ENCODE results near the gene VPS26B.
"Not testable (repeated sequence)": the region's sequence is repeated elsewhere in the genome, so short reads cannot be mapped to it uniquely, and the experiment has no call there.

VPS26B gene

DNA sequence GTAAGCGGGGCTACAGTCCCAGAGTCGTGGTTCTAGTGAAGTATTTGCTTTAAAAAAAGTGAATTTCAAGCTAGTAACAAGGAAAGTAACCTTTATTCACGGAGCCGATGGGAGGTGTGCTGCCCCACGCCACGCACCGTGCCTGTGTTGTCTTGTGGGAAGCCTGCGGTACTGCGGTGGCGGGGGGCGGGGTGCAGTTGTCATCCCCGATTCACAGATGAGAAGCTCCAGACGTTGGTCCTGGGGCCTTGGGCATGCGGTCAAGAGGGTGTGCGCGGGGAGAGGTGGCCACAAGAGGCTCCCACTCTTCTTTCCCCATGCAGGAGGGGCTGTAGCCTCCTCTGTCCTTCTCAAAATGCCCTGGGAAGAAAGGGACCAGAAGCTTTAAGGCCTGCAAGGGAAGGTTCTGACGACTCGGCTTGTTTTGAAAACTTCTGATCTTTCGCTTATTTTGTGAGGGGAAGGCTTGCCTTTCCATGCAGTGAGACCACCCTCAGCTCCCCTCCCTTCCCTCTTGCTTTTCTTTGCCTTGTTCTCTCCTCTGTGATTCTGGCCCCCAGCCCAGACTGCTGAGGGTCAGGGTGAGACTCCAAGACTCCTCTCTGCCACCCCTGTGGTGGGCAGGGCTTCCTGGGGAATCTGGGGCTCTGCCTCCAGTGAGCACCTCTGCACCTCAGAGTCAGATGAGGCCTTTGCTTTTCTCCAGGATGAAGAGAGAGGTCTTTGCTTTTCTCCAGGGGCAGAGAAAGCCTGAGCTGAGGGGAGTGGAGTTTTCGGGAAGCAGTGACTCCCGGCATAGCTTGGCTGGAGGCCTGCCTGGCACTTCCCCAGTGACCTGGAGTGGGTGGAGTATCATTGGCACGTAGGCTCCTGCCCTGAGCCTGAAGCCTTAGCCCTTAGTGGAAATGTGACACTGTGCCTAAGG lies 57.9 kb downstream of the VPS26B start:
- DNase-seq (ENCODE audit: low read depth), result no peak

DNA sequence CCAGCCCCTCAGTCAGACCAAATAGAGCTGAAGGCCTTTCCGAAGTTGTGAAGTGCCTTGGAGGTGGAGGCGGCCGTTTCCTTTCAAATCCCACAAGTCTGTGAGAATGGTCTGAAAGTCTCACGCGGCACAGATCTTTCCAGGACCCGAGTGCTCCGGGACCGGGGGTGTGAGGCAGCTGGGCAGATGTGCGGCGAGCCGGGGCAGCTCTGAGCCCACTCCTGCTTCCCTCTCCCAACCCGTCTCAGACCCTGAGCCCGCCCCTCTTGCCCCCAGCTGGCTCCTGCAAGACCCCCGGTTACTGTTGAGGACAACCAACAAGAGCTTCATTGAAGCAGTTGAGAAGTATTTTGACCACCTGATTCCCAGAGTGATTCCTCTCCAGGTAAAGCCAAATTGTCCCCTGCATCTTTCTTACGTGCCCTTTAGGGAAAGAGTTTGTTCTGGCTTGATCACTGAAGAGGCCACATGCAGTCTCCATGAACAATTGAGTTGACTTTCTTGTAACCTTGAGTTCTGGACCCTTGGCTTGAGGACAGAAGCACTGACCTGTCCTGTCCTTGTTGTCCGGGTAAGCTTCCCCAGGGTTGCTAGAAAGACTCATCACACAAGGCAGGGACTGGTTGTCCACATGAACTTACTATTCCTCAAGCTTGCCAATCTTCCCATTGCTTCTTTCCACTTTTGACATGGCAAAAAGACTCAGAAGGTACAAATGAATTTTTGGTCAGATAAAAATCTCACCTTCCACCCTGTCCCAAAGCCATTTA lies 59.2 kb downstream of the VPS26B start:
- DNase-seq (ENCODE audit: low read depth), result no peak

DNA sequence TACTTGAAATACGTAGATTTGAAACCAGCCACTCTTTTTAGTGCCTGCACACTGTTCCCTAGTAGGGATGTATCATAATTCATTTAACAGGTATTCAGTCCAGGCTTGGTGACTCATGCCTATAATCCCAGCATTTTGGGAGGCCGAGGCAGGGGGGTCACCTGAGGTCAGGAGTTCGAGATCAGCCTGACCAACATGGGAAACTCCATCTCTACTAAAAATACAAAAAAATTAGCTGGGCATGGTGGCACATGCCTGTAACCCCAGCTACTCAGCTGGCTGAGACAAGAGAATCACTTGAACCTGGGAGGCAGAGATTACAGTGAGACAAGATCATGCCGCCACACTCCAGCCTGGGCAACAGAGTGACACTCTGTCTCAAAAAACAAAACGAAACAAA lies 59.9 kb downstream of the VPS26B start:
- DNase-seq (ENCODE audit: low read depth), result not testable (repeated sequence)

DNA sequence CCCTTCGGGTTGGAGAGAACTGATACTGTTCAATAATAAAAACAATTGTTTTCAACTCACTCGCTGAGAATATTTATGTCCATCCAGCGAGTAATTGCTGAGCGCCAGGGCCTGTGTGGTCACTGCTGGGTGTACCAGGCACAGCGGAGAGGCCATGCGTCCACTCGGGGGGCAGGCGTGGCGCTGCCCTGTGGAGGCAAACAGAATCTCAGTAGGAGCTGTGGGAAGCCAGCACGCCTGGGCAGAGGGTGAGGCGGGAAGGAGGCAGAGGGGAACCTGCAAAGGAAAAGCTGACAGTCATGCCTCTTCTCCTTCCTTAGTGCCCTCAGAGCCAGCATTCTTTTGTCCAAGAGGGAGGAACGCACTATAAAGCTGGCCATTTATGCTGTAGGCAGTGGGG lies 63.1 kb downstream of the VPS26B start:
- DNase-seq (ENCODE audit: low read depth), result no peak

DNA sequence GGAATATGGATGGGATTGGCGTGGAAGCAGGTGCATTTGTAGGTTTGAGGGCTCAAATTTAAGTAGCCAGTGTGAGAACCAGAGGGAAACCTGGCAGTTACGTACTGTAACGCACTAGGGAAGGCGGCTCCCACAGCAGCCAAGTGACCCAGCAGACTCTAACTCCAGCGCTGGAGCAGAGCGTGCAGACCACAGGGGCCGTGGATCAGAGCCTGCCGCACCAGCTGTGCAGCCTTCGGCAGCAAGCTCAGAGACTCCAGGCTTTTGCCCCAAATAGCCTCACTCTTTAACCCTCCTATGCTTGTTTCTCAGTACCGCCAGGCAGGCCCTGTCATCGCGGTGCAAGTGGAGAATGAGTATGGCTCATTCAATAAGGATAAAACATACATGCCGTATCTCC lies 64.0 kb downstream of the VPS26B start:
- DNase-seq (ENCODE audit: low read depth), result no peak

DNA sequence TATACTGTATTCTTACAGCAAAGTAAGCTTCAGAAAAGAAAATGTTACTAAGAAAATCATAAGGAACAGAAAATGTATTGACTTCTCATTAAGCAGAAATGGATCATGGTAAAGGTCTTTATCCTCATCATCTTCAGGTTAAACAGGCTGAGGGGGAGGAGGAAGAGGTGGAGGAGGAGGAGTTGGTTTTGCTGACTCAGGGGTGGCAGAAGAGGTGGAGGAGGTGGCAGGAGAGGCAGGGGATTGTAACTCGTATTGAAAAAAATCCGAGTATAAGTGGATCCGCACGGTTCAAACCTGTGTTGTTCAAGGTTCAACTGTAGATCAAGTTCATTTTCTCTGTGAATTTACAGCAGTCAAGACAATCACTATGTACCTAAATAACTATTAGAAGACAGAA lies 64.7 kb downstream of the VPS26B start:
- no peak for DNase-seq (ENCODE audit: low read depth)

DNA sequence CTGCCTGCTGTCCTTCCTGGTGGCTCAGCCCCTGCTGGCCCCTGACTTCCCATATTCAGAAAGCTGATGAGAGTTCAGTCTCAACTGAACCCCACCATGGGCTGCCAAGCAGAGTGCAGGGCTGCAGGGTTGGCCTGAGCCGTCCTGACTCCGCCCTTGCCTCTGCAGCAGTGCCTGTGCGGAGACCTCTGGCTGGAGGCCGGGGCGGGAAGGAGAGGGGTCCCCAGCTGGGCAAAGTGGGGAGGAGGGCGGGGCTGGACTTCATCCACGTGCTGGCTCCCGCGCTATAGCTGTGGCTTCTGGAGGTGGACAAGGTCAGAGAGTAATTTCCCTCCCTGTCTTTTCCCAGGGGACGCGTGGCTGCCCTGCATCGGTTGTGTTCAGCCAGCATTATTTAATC lies 65.3 kb downstream of the VPS26B start:
- no peak for DNase-seq (ENCODE audit: low read depth)

DNA sequence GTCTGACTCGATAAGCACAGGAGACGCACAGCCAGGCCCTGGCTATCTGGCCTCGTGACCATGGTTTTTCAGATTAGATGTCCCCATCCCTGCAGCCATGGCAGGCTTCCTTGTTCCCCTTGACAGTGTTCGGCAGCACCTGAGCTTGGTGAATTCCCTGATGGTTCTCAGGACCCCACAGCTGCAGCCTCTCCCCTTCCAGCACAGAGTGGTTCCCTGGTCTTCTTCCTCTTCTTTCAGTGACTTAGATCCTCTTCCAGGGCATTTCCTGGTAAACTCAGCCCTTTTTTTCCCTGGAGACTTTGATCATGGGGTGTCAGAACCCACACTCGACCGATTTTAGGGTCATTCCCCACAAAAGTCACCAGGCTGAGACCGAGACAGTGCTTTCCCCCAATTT lies 66.2 kb downstream of the VPS26B start:
- no peak for DNase-seq (ENCODE audit: low read depth)

DNA sequence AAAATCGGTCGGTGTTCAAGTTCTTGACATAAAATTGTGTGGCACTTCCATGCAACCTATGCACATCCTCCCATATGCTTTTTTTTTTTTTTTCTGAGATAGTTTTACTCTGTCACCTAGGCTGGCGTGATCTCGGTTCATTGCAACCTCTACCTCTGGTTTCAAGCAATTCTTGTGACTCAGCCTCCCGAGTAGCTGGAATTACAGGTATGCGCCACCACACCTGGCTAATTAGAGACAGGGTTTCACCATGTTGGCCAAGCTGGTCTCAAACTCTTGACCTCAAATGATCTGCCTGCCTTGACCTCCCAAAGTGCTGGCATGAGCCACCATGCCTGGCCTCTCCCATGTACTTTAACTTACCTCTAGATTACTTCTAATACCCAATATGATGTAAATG lies 66.7 kb downstream of the VPS26B start:
- no peak for DNase-seq (ENCODE audit: low read depth)

DNA sequence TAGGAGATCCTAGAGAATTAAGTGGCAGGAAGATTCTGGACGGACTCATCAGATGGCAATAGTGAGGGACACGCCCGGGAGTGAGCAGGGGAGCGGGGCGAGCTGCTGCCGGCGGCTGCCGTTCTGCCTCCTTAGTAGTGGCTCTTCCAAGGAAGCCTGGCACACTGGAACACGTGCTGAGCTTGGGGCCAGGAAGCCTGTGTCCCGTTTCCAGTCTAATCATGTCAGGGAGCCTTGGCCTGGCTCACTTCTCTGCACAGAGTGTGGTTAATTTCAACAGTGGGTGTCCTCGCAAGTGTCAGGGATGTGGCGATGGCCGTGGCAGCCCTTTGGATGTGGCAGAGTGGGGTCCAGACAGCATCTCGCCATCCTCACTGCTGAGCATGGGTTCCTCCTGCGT lies 68.2 kb downstream of the VPS26B start:
- no peak for DNase-seq (ENCODE audit: low read depth)

DNA sequence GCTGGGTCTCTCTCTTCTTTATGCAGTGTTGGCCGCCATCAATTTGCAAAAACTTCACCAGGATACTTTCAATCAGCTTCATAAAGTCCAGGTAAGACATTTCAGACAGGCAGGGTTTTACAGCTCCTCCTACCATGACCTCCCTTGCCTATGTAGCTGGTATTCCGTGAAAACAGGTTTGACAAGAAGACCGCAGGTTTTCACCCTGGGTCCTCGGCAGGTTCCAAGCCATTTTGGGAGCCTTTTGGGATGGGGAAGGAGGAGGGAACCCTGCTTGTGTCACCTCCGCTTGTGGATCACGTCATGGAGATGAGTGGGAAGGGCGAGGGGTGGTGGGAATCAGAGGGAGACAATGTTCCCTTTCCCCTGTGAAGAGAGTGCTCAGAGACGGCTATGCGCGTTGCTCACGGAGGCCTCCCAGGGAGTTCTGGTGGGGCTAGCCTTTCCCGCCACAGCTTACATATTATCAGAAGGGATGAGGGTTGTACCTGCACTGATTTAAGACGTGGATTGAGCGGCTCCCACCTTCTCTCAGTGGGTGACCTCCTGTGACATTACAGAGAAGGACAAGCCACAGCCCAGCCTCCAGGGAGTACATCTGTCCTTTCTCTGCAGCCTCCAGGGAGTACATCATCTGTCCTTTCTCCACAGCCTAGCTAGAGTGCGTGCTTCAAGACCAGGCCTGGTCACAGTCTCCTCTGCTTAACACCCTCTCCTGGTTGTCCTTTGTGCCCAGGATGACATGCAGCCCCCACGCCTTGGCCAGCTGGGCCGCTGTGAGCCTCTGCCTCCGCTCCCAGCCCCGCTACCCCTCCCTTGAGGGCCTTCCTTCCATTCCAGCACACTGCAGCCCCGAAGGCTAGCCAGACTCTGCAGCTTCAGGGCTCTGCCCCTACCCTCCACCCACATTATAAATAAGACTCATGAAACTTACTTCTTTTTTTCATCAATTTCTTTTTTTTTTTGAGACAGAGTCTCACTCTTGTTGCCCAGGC lies 68.9 kb downstream of the VPS26B start:
- no peak for DNase-seq (ENCODE audit: low read depth)

DNA sequence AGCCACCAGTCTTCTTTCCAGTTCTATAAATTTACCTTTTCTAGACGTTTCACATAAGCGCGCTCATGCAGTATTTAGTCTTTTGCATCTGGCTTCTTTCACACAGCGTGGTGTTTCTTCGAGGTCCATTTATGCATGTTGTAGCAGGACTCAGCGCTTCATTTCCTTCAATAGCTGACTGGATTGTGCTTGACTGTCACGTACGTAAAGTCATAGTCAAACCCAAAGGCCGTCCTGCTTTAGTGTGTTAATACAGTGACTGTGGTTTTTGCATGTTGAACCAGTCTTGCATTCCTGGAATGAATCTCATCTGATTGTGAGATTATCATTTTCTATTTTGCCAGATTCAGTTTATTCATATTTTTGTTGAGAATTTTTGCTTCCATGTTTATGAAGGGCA lies 70.2 kb downstream of the VPS26B start:
- DNase-seq (ENCODE audit: low read depth), result no peak
